KG1 (cell line): ENCODE results near the gene KIRREL3.

Experiments
- DNase-seq: peaks from one replicate; lab custom pipeline; 2025; lab: John Stamatoyannopoulos, UW

The KIRREL3 gene

DNA sequence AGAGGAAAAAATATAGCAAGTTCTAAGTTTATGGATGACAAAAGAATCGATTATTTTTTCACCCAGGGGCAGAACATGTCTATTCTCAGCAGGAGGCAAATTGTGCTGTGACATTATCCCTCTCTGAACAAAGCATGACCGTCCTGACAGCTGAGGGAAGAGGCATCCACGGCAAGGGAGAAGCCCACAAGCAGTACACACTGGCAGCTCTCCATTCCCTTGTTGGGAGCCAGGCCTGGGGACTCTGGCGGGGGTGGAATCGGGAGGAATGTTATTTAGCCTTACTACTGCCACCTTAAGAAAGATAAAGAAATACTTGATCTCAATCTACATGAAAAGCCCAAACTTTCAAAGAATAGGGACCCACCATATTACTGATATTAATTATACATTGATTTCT, 3.4 kb downstream of the KIRREL3 start:
- no peak for DNase-seq

DNA sequence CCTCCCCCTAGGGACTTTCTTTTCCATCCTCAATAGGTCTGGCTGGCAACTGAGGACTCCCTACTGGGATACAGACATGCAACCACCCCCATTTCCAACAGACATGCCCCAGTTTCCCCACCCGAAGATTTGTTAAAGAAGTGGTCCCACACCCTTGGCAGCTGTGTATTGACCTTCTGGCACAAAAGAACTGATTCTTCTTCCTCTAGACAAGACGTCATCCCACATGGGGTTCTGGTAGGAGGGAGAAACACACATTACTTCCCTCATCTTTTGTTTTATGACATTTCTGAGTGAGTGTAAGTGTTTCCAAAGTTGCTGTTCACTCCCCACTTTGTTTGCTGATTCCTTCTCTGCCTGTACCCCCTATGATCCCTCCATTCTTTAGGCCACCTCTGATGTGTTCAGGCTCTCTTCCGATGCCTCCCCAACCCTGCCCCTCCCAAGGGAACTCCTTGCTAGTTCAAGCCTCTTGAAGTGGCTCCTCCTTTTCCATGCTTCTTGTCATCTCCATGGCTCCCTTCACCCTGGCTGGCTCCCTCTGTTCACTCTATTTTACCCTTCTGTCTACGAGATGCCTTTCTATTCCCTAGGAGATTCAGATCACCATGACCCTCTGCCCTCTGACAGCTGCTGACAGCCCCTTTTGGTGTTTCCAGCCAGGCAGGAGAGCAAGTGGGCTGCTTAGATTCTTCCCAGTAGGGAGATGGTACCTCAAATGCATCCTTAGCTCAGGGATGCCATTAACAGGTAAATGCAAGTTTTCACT, 4.3 kb downstream of the KIRREL3 start:
- DNase-seq, result no peak

DNA sequence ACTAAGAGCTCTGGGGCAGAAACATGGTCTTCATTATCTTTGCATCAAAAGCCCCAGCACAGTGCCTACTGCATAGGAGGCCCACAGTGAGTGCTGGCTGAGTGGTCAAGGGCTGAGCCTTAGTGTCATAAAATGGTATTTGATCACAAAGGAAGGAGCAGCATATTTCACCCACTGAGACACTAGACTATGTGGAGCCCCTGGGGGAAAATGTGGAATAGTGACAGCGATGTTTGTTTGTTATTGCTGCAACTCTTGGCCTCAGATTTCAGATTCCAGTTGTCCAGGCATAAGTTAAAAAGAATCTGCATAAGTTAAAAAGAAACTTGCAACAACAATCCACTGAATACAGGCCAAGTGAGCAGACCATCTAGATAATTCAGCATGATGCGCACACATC, 7.0 kb downstream of the KIRREL3 start:
- no peak for DNase-seq

DNA sequence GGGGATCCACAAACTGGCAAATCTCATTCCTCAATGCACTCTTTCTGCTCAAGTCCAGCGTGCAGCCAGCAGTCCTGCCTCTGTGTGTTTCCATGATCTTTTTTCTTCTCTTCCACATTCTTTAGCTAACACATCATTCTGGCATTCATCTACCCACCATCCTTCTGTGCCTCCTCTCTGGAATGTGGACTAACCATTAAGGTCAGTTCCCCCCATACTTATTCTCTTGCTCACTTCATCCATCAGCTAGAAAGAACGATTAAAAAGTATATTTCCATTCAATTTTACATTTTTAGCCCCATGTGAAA, 7.8 kb downstream of the KIRREL3 start:
- no peak for DNase-seq

DNA sequence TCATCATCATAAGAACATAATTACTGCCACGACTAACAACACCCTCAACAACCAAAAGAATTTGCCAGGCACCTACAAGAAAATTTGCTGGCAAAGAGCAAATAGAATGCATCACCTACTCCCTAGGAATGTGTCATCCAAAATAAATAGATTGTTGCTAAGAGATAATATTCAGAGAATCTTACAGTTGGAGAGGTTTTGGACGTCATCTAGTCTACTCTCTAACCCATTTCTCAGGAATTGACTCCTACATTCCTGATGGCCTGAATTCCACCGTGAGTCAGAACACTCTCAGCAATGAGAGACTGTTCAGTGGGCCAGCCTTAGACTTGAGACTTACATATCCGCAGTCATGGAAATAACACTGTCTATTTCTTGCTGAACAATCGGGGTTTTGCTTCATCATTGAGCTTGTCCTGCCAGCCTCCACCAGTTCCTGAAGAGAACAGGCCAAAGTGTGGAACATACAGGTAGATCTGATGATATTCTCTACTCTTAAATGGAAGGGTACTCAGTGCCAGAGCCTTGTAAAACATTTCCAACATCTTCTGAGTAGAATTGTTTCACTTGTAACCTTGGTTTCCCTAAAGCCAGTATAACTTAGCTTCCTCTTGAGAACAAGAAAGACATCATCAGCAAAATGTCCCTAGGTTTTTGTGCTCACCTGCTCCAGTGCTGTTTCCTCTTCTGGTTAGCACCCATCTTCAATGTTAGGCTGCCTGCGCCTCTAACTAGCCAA, 8.3 kb downstream of the KIRREL3 start:
- DNase-seq, result no peak

DNA sequence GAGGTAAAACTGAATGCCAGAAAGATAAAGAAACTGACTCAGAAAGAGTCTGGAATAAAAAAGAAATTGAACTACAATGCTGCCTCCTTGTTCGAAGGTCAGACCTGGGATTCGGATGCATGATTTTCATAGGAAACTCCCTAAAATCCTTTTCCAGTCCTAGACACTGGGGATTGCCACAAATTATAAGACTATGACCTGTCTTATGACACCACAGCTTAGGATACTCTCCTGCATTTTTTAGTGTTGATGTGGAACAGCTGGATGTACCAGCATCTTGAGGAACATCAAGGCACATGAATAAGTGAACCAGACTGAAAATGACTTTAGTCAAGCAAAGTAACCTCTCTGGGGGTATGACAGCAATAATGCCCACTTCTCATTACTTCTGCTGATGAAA, 9.0 kb downstream of the KIRREL3 start:
- DNase-seq, result no peak

DNA sequence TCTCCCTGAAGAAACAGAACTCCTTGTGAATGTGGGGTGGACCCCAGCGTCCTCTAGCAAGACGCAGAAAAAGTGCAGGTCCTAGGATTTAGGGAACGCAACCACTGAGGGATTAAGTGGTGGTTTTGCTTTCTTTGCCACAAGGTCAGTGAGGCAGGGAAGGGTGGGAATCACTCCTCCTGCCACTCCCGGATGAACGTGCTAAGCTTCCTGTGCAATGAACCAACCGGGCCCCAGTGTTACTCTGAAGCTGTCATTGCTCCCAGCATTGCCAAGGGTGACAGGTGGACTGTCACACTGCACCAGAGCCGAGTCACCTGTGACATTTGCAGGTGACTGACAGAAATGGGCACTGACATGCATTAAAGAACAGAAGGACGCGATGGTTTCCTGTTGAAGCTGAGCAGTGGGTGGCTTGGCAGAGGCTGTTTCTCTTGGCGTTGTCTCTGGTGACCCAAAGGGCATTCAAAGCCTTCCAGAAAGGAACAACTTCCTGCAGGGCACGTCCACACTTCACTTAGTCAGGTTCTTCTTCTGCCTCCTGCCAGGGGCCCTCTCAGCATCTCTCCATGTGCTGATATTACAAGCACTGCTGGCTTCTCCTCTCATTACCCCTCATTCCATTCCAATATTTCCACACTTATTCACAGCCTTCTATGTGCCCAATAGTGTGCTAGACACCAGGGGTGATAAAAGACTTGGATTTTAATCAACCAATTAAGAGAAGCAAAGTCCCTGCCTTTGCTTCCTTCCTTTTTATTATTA, 9.7 kb downstream of the KIRREL3 start:
- DNase-seq, result no peak

DNA sequence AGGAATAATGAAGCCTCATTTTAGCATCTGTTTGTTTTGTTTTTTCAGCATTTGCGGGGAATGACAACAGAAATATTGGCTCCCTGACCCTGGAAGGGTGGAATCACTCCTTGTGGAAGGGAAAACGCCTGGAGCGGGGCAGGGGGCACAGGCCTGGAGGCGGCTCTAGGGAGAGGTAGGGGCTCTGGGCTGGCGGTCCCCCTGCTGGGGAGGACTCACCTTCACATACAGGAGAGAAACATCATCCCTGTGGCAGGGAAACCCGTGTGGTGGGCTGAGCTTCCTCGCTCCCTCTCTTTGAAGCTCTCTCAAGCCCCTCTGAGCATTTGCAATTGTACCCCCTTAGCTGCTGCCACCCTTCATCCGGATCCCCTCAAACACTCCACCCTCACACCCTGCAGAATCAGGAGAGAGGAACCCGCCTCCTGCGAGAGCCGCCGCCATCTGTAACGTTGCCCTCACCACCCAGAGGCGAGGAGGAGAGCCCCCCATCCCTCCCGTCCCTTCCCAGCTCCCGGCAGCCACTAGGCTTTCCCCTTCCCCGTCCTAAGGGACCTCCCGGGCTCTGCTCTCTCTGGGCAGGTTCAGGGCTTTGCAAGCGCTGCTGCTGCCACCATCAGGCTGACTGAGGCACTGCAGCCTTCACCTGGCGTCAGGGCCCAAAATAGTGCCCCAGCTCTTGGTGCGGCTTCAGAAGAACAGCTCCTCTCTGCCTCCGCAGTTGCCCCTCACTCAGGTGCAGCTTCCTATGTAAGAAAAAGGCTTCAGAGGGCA, 10.4 kb downstream of the KIRREL3 start:
- peak; percentile 10 for DNase-seq

DNA sequence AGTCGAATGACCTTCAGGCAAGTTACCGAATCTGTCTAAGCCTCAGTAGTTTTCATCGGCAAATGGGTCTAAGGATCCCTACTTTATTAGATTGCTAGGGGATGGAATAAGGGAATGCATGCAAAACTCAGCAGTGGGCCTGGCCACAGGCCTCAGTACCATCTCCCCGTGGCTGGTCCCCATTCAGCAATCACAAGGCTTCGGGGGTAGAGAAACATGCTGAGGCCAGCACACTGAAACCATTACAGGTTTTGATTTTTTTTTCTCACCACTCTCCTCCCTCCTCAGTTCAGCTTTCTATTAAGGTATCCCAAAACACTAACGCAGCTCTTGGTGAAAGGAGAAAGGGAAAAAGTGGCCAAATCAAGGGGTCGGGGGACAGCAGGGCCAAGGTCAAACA, 11.9 kb downstream of the KIRREL3 start:
- no peak for DNase-seq

DNA sequence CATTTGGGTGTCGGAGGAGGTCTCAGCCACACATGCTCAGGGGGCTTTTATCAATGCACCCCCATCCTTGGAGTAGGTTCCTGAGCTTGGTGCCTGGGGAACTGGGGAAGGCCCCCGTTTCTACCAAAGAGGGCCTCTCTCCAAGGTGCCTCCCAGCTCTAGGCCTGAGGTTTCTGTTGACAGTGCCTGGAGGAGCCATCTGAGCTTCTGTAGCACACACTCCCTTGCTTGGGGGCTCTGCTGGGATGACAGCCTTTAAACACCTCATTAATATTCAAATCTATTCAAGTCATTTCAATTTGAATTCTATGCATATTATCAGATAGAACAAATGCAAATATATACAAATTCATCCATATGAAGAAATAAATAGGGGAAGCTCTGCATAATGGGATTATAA, 18.9 kb downstream of the KIRREL3 start:
- DNase-seq, result no peak

DNA sequence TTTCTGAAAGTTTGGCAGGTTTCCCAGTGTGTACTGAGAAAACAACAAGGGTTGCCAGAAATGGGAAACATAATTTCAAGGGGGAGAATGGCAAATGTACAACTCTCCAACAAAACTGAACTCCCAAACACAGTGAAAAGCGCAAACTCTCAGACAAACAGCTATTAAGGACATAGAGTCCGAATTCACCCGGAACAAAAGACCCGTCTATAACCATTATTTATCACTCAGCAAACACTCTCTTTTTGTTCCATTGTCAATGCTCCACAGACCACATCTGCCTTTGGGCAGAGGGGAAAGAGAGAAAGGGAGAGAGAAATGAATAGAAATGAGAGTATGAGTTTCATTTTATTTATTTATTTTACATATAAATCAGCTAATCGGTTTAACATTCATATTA, 21.7 kb downstream of the KIRREL3 start:
- no peak for DNase-seq

DNA sequence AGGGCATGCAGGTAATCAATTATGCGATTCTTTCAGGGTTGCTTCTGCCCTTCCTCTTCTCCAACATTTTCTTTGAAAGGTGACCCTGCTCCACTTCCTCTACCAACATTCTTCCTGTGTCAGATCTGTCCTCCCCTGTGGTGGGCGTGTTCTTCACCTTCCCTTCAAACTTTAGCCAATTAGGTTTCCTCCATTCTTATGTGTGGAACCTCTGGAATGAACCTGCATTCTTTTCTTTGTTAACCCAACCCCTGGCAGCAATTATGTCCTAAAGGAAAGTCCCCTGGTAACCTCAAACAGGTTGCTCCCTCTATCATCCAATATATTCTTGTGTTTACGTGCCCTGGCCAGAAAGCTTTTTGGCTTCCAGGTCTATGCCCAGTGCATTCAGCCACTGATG, 22.4 kb downstream of the KIRREL3 start:
- DNase-seq, result no peak

DNA sequence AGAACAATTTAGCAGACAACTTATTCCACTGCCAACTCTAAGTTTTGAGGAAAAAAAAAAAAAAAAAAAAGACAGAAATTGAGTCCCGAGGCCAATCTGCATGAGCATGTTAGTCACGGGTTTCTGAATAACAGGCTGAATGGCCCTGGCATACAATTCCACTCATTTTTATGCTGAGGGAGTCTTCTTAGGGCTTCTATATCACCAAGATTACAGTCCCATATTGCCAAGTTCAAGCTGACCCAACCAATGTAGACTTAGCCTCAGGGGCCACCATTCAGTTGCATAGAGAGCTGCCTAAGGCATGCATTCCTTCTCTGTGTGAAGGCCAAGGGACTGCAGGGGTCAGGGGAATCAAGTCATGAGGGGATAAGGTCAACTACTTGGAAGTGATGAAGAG, 27.5 kb downstream of the KIRREL3 start:
- no peak for DNase-seq

DNA sequence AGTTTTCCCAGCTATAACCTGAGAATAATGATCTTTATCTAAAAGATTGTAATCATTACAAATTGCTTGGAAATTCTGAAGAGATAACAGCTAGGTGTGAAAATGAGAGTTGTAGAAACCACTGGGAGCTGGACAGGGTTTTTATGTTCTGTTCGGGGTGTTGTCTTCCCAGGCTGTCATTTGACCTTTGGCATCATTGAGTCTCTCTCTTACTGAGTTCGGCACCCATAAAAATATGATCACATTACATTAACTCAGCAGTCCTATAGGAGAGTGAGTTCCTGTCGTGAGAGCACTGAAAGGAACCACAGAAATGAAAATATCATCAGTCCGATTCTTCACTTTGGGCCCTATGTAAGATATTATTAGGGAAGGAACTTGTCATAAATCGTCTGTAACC, 29.3 kb downstream of the KIRREL3 start:
- DNase-seq, result no peak

DNA sequence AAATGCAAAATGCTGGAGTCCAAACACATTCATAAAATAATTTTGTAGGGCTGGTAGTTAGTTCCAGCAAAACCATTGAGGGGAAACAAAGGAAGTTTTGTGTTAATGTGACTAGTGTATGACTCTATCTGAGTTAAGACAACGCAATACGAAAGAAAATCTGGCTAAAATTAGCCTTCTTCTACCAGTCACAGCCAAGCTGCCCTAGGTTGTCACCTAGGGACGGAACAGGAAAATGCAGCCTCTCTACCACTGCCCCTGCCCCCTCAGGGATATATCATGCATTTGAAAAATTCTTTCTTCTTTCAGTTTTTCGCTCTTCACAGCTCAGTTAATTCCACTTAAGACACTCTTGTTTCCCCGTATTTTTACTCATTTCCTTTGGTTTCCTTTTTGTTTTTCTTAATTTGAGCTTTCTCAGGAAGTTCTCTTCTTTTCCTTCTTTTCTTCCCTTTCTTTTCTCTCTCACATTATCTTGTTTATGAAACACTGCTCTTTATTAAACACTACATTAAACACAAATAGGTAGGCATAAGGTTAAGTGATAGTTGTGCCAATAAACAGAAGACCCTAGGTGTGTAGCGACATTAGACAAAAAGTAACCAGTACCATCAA, 30.6 kb downstream of the KIRREL3 start:
- peak; percentile 3 for DNase-seq

DNA sequence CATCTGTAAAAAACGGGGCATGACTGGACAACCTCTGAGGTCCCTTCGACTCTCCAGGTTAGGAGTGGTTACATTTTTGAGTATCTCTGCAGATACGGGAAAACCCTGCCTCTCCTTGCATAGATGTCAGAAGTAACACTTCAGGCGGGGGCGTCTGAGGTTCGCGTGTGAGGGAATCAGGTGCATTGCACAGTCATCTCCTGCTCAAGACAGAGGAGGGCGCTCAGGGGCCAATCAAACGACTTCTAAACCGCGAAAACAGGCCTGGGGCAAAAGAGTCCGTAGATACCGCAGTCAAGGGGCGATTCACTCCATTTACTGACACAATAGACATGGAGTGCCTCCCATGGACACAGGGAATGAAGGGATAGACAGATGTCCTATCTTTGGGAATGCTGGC, 31.7 kb downstream of the KIRREL3 start:
- DNase-seq, result no peak

DNA sequence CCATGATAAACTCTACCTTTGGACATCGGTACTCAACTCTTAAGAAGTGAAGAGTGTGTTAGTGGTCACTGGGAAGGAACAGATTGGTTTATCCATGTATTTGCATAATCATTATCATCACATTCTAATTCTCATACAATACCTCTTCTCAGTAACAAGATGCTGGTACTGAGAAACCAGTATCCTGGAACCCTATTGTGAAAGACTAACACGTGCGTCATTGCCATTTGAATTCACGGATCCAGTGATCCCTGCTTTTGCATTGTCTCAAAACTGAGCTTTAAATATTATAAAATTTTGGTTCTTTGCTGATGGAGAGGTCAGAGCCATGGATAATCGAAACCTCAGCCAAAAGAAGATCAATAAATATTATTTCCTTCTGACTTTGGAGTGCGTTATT, 35.2 kb downstream of the KIRREL3 start:
- DNase-seq, result no peak

DNA sequence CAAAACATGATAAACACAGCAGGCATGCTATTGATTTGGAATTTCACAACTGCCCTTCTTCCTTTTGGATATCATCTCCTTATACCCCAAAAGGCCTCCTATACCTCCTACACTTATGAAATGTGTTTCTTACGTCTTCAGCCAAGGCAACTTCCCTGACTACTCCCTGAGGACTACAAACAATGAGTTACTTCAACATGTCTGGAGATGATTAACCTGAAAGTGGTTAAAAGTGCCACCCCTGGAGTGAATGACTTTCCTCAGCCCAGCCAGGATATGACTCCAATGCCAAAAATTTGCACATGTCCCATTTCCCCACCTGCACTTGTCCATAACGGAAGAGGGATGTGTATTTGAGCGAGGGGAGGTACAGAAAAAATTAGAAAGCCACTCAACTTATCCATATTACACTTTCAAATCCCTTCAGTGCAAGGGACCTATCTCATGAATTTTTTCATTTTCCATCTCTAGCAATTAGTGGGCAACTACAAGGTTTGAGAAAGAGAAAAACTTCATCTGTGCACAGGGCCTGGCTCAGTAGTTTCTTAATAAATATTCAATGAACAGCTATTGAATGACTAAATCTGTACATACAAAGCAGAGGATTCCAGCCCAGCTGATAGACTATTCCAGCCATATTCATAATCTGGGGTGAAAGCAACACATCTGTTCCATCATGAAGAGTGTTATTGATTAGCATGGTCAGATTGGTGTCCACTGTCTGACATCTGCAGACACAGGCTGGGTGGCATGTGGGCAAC, 36.8 kb downstream of the KIRREL3 start:
- no peak for DNase-seq

DNA sequence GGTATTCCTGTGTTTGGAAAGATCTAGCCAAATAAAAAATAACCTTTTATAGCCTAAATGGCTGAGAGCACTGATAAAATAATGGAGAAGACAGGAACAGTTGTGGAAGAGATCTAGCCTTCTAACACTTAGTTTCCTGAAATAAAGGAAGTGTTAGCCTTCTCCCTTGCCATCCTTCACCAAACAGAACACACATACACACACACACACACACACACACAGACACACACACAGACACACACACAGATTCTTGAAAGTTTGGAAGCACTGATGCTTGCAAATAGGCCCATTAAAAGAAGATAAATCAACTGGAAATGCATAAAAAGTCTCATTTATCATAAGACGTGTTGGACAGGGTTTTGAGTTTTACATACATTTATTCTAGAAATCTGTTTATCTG, 37.5 kb downstream of the KIRREL3 start:
- no peak for DNase-seq

DNA sequence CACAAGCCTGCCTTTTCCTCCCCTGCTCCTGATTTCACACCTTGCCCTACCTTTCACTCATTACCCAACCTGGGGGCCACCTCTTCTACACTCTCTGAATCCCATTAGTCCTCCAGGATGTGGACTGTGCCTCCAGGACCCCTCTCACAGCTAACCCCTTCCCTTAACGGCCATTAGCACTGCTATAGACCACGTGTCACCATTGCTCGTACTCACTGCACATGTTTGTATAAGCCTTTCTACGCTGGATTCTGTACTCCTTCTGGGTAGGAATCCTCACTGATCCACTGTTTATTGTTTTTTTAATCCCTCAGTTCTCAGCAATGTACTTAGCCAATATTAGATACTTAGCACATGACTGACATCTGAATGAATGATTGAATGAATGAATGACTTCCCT, 40.9 kb downstream of the KIRREL3 start:
- no peak for DNase-seq

DNA sequence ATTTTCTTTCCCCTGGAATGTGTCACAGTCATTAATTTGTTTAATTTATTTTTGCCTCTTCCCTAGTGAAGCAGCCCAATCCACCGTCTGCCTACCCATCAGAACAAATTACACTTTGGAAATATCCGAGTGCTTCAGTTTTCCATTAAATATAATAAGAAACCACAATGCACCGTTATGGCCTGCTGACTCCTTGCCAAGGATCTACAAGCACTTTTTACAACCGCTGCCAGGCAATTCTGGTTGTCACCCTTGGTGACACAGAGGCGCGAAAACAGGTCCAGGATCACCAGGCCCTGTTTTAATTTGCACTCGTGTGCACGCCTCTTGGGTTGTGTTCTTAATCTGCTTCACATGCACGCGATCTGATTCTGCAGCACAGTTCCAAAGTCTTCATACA, 43.9 kb downstream of the KIRREL3 start:
- no peak for DNase-seq
